Stimulated activated memory B cell treated with anti-CD40 and anti-IgM and Interleukin-4, amounts not matched to agents 10 μg/mL and 1 μg/mL and 100 μg/mL, for 72 hours (primary cell): ENCODE measurements around the gene PDIA6.
"Not testable (repeated sequence)": the region's sequence is repeated elsewhere in the genome, so short reads cannot be mapped to it uniquely, and the experiment has no call there.

Experiments
- ATAC-seq: fragments of 150-1000 bp; cut with Tn5 transposase; 2 replicates; pipeline ENCODE4 v1.10.0; 2021
- H3K27ac Mint-ChIP-seq: one replicate; pipeline ENCODE4 v1.8.0; 2022; ENCODE audit warnings: mild to moderate bottlenecking, mixed read lengths
- H3K27me3 Mint-ChIP-seq: one replicate; pipeline ENCODE4 v1.8.0; 2022; ENCODE audit warnings: mixed read lengths
- H3K36me3 Mint-ChIP-seq: one replicate; pipeline ENCODE4 v1.8.0; 2022; ENCODE audit warnings: mixed read lengths
- H3K4me1 Mint-ChIP-seq: one replicate; pipeline ENCODE4 v1.8.0; 2022; ENCODE audit warnings: mixed read lengths
- H3K4me3 Mint-ChIP-seq: one replicate; pipeline ENCODE4 v1.8.0; 2022; ENCODE audit warnings: mild to moderate bottlenecking, moderate library complexity, mixed read lengths
- H3K9me3 Mint-ChIP-seq: one replicate; pipeline ENCODE4 v1.8.0; 2022; ENCODE audit warnings: mixed read lengths

Gene PDIA6

GRCh38 chr2:10820978-10821695 is 8.6 kb upstream of the PDIA6 start:
- H3K4me1 Mint-ChIP-seq, result no peaks in the 10 kb centered on the region
- ATAC-seq, result no peak
- H3K36me3 Mint-ChIP-seq, result no peaks in the 10 kb centered on the region
- peaks cover 21% of the 10 kb centered on the region for H3K27me3 Mint-ChIP-seq
- no peak overlapping the region for H3K4me3 Mint-ChIP-seq
- H3K27ac Mint-ChIP-seq, result no peak overlapping the region
- no peaks in the 10 kb centered on the region for H3K9me3 Mint-ChIP-seq

- H3K27me3 Mint-ChIP-seq, result peaks cover 15% of the 10 kb centered on the region
- H3K9me3 Mint-ChIP-seq, result no peaks in the 10 kb centered on the region
- no peak overlapping the region for H3K4me3 Mint-ChIP-seq
- H3K36me3 Mint-ChIP-seq, result no peaks in the 10 kb centered on the region
- no peaks in the 10 kb centered on the region for H3K4me1 Mint-ChIP-seq
- no peak overlapping the region for H3K27ac Mint-ChIP-seq
- no peak for ATAC-seq
These were observed 8.0 kb upstream of the PDIA6 start for GRCh38 chr2:10820562-10820961.

- Mint-ChIP-seq H3K9me3 (no peaks in the 10 kb centered on the region), H3K4me1 (no peaks in the 10 kb centered on the region), H3K27ac (no peak overlapping the region), H3K4me3 (no peak overlapping the region), H3K27me3 (peaks cover 8% of the 10 kb centered on the region), H3K36me3 (no peaks in the 10 kb centered on the region)
- no peak for ATAC-seq
These were observed 7.2 kb upstream of the PDIA6 start for GRCh38 chr2:10819714-10820314.

- H3K27me3 Mint-ChIP-seq, result peaks cover 8% of the 10 kb centered on the region
- H3K4me3 Mint-ChIP-seq, result no peak overlapping the region
- H3K4me1 Mint-ChIP-seq, result no peaks in the 10 kb centered on the region
- no peaks in the 10 kb centered on the region for H3K36me3 Mint-ChIP-seq
- H3K9me3 Mint-ChIP-seq, result no peaks in the 10 kb centered on the region
- ATAC-seq, result no peak
- H3K27ac Mint-ChIP-seq, result no peak overlapping the region
These were observed 6.4 kb upstream of the PDIA6 start for GRCh38 chr2:10818984-10819383.

GRCh38 chr2:10818305-10818704 is 5.7 kb upstream of the PDIA6 start:
- not testable (repeated sequence) for H3K27ac Mint-ChIP-seq, H3K36me3 Mint-ChIP-seq, H3K9me3 Mint-ChIP-seq, H3K4me3 Mint-ChIP-seq, H3K27me3 Mint-ChIP-seq, H3K4me1 Mint-ChIP-seq, ATAC-seq

- Mint-ChIP-seq H3K4me3 (no peak overlapping the region), H3K27me3 (peaks cover 8% of the 10 kb centered on the region), H3K4me1 (no peaks in the 10 kb centered on the region), H3K36me3 (no peaks in the 10 kb centered on the region), H3K27ac (no peak overlapping the region), H3K9me3 (no peaks in the 10 kb centered on the region)
- ATAC-seq, result no peak
These were observed 4.8 kb upstream of the PDIA6 start for GRCh38 chr2:10817413-10817812.

- no peaks in the 10 kb centered on the region for H3K36me3 Mint-ChIP-seq
- peaks cover 22% of the 10 kb centered on the region for H3K4me1 Mint-ChIP-seq
- no peak overlapping the region for H3K4me3 Mint-ChIP-seq
- H3K27me3 Mint-ChIP-seq, result peaks cover 8% of the 10 kb centered on the region
- H3K27ac Mint-ChIP-seq, result no peak overlapping the region
- ATAC-seq, result no peak
- no peaks in the 10 kb centered on the region for H3K9me3 Mint-ChIP-seq
These were observed 2.2 kb upstream of the PDIA6 start for GRCh38 chr2:10814571-10815331.

- H3K27me3 Mint-ChIP-seq, result peaks cover 6% of the 10 kb centered on the region
- H3K27ac Mint-ChIP-seq, result no peak overlapping the region
These were observed 1.6 kb upstream of the PDIA6 start for GRCh38 chr2:10814142-10814541.

GRCh38 chr2:10813163-10814138 is 866 bp upstream of the PDIA6 start:
- Mint-ChIP-seq H3K4me1 (peaks cover 30% of the 10 kb centered on the region), H3K4me3 (peak overlapping the region; percentile 95)
- not testable (repeated sequence) for H3K9me3 Mint-ChIP-seq, H3K36me3 Mint-ChIP-seq, H3K27me3 Mint-ChIP-seq, ATAC-seq, H3K27ac Mint-ChIP-seq

More at GRCh38 chr2:10814142-10814541, 1.6 kb upstream of the PDIA6 start:
- no peaks in the 10 kb centered on the region for H3K36me3 Mint-ChIP-seq
- ATAC-seq, result no peak
- no peaks in the 10 kb centered on the region for H3K9me3 Mint-ChIP-seq
- no peak overlapping the region for H3K4me3 Mint-ChIP-seq
- peaks cover 27% of the 10 kb centered on the region for H3K4me1 Mint-ChIP-seq

- Mint-ChIP-seq H3K36me3 (peaks cover 7% of the 10 kb centered on the region), H3K27me3 (no peaks in the 10 kb centered on the region), H3K4me3 (peak overlapping the region; percentile 95), H3K4me1 (peaks cover 50% of the 10 kb centered on the region), H3K27ac (peak overlapping the region; percentile 96), H3K9me3 (no peaks in the 10 kb centered on the region)
- no peak for ATAC-seq
These were observed 1.1 kb downstream of the PDIA6 start for GRCh38 chr2:10811517-10811916.

GRCh38 chr2:10810202-10811161 is 2.1 kb downstream of the PDIA6 start:
- peak; percentile 50 for ATAC-seq
- Mint-ChIP-seq H3K9me3 (no peaks in the 10 kb centered on the region), H3K4me1 (peaks cover 54% of the 10 kb centered on the region), H3K27me3 (no peaks in the 10 kb centered on the region), H3K4me3 (peak overlapping the region; percentile 95), H3K27ac (peak overlapping the region; percentile 96), H3K36me3 (peaks cover 7% of the 10 kb centered on the region)

GRCh38 chr2:10806543-10806942 is 6.0 kb downstream of the PDIA6 start:
- H3K36me3 Mint-ChIP-seq, result peaks cover 16% of the 10 kb centered on the region
- no peak for ATAC-seq
- peaks cover 60% of the 10 kb centered on the region for H3K4me1 Mint-ChIP-seq
- H3K9me3 Mint-ChIP-seq, result no peaks in the 10 kb centered on the region
- H3K4me3 Mint-ChIP-seq, result no peak overlapping the region
- H3K27ac Mint-ChIP-seq, result no peak overlapping the region
- no peaks in the 10 kb centered on the region for H3K27me3 Mint-ChIP-seq

GRCh38 chr2:10805990-10806389 is 6.6 kb downstream of the PDIA6 start:
- Mint-ChIP-seq H3K4me1 (peaks cover 54% of the 10 kb centered on the region), H3K36me3 (peaks cover 16% of the 10 kb centered on the region)
- H3K27ac Mint-ChIP-seq, ATAC-seq, H3K9me3 Mint-ChIP-seq, H3K4me3 Mint-ChIP-seq, H3K27me3 Mint-ChIP-seq: not testable (repeated sequence)

GRCh38 chr2:10802657-10803056 is 9.9 kb downstream of the PDIA6 start:
- ATAC-seq, result no peak
- Mint-ChIP-seq H3K36me3 (peaks cover 24% of the 10 kb centered on the region), H3K4me1 (peaks cover 36% of the 10 kb centered on the region), H3K9me3 (no peaks in the 10 kb centered on the region), H3K27ac (peak overlapping the region; percentile 36), H3K4me3 (no peak overlapping the region), H3K27me3 (no peaks in the 10 kb centered on the region)
